Measurements from ENCODE around the gene CACTIN.
"Not testable (repeated sequence)": the region's sequence is repeated elsewhere in the genome, so short reads cannot be mapped to it uniquely, and the experiment has no call there.

CACTIN gene

GRCh38 chr19:3663838-3664237, 37.2 kb upstream of the CACTIN start:
- DNase-seq (ENCODE audit: low read depth): no peak

- no peak for DNase-seq (ENCODE audit: low read depth)
Measured at GRCh38 chr19:3661284-3662238, 35.0 kb upstream of the CACTIN start.

- DNase-seq (ENCODE audit: low read depth): no peak
Measured at GRCh38 chr19:3660493-3661219, 34.1 kb upstream of the CACTIN start.

- no peak for DNase-seq (ENCODE audit: low read depth)
Measured at GRCh38 chr19:3659746-3660112, 33.1 kb upstream of the CACTIN start.

- DNase-seq (ENCODE audit: low read depth): no peak
Measured at GRCh38 chr19:3658870-3659745, 32.5 kb upstream of the CACTIN start.

GRCh38 chr19:3658004-3658869, 31.6 kb upstream of the CACTIN start:
- DNase-seq (ENCODE audit: low read depth): no peak

- no peak for DNase-seq (ENCODE audit: low read depth)
Measured at GRCh38 chr19:3657395-3657769, 30.8 kb upstream of the CACTIN start.

- no peak for DNase-seq (ENCODE audit: low read depth)
Measured at GRCh38 chr19:3656747-3657394, 30.3 kb upstream of the CACTIN start.

GRCh38 chr19:3656073-3656746, 29.6 kb upstream of the CACTIN start:
- peak; percentile 79 for DNase-seq (ENCODE audit: low read depth)

- peak; percentile 96 for DNase-seq (ENCODE audit: low read depth)
Measured at GRCh38 chr19:3655402-3656072, 28.9 kb upstream of the CACTIN start.

- DNase-seq (ENCODE audit: low read depth): no peak
Measured at GRCh38 chr19:3653865-3654513, 27.4 kb upstream of the CACTIN start.

GRCh38 chr19:3653081-3653795, 26.6 kb upstream of the CACTIN start:
- no peak for DNase-seq (ENCODE audit: low read depth)

- DNase-seq (ENCODE audit: low read depth): no peak
Measured at GRCh38 chr19:3652422-3652821, 25.8 kb upstream of the CACTIN start.

- DNase-seq (ENCODE audit: low read depth): no peak
Measured at GRCh38 chr19:3651684-3652083, 25.1 kb upstream of the CACTIN start.

GRCh38 chr19:3649888-3650287, 23.3 kb upstream of the CACTIN start:
- DNase-seq (ENCODE audit: low read depth): no peak

GRCh38 chr19:3648037-3648905, 21.7 kb upstream of the CACTIN start:
- DNase-seq (ENCODE audit: low read depth): no peak

GRCh38 chr19:3647102-3647501, 20.5 kb upstream of the CACTIN start:
- not testable (repeated sequence) for DNase-seq (ENCODE audit: low read depth)
